ENCODE measurements around the gene OSBPL2.

OSBPL2 gene

GRCh38 chr20:62236766-62237513 lies 1.4 kb upstream of the OSBPL2 start:
- DNase-seq = no peak

DNA sequence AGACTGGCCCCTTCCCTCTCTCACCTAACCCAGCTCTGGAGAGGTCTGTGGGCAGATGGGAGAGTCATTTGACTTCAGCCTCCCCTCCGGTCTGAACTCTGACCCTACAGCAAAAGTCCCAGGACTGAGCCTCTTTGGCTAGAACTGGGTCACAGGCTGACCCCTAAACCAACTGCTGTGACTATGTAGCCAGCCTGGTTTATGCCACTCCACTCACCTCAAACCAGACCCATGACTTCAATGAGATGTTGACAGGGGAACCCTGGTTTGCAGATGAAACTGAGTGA lies 864 bp upstream of the OSBPL2 start:
- no peak for DNase-seq

DNA sequence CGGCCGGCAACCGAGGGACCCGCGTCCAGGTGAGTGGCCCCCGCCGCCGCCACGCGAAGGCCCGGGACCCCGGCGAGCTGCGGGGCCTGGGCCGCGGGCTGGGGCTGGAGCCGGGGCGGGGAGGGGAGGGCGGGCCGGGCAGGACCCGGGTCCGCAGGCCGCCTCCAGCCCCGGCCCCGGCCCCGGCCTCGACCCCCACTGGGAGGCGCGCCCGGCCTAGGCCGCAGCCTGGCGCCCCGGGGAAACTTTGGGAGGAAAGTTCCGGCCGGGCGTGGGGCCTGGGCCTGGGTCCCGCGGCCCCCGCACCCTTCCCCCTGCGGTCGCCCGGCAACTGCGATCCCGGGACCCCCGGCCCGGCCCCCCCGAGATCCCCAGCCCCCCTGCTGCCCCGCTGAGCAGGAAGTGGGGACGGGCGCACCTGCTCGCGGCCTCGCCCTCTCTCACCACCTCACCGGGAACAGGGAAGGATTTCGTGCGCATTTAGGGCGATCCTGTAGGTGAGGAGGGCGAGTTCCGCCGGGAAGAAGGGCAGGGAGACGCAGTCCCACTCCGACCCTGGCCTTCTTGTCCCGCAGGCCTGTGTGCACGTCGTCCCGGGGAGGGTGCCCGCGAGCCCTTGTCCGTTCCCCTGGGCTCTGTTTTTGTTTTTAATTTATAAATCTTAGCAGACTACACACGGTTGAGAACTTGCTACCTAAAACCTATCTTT lies 402 bp downstream of the OSBPL2 start:
- DNase-seq = no peak

- DNase-seq = no peak
These were observed 1.1 kb downstream of the OSBPL2 start for GRCh38 chr20:62239278-62239879.

GRCh38 chr20:62240020-62240685 lies 1.8 kb downstream of the OSBPL2 start:
- no peak for DNase-seq

DNA sequence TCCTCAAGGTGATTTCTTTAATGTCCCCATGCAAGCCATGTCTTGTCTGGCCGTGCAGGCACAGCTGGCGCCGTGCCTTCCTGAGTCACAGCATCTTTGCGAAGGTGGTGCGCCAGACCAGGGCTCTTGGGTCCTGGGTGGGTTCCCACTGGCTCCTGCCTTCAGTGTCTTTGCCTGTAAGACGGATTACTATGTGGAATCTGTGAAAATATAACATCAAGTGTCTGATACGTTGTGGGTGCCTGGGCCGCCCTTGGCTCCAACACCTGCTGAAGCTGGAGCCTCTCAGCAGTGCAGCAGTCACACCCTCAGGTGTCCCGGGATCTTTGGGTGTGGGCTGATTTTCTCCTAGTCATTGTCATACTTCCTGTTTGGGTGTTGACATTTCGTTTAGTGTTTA lies 3.2 kb downstream of the OSBPL2 start:
- no peak for DNase-seq

DNA sequence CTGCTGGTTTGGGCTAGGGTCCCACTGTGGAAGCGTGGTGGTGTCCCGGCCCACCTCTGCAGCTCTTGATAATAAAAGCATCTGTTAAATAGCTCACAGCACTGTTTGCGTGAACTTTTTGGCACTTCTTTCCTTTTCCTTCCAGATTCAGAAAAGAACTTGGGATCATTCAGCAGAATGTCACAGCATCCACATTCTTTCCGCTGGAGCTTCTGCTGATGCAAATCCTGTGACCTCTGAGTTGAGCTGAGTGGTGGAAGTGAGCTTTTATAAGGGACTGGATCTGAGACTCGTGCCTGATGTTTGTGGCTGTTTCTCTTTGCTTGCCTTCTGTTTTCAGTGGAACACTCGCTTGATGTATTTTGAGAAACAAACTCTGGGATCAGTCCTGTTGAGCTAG lies 3.9 kb downstream of the OSBPL2 start:
- DNase-seq = no peak

GRCh38 chr20:62243106-62243505 lies 4.8 kb downstream of the OSBPL2 start:
- no peak for DNase-seq

DNA sequence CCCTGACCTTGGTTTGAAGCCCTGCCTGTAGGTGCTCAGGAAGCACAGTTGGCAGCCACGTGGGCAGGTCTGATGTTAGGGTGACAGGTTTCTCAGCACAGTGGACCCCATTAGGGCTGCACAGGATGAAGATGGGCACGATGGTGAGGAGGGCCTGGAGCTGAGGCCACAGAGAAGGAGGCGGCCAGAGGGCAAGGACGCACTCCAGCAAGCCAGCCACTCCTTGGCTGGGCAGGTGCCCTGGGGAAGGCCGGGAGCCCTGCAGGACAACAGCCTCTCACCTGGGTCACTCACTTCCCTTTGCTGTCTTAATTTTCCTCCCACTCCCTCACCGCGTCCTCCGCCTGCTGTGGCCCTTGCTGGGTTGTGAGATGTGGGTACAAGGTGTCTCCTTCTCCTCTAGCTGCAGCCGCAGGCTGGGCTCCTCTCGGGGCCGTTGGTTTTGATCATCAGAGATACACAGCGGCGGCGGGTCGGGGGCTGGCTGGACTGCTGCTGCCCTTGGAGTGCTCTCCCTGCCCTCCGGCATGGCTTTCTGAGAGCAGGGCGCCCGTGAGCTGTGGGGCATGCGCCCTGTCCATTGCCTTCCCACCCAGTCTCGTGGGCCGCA lies 5.7 kb downstream of the OSBPL2 start:
- no peak for DNase-seq

- no peak for DNase-seq
These were observed 6.4 kb downstream of the OSBPL2 start for GRCh38 chr20:62244644-62245108.

- DNase-seq = no peak
These were observed 7.6 kb downstream of the OSBPL2 start for GRCh38 chr20:62245911-62246280.

DNA sequence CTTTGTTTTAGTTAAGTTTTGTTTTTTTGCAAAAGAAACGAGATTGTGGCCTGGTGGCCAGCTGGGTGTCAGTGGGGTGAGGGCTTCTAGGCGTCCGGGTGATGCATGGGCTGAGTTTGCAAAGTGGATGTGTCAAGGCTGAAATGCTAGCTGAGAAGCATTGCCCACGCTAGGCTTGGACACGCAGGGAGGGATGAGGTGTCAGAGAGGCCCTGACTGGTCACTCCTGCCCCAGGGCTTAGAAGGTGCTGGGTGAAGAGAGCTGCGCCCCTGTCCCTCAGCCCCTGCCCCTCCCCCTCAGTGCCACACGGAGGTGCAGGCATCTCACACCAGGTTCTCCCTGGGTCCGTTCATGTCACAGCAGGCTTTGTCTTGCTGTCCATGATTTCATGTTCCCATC lies 8.1 kb downstream of the OSBPL2 start:
- DNase-seq = no peak

- no peak for DNase-seq
These were observed 8.7 kb downstream of the OSBPL2 start for GRCh38 chr20:62246872-62247652.

GRCh38 chr20:62248890-62249560 lies 10.7 kb downstream of the OSBPL2 start:
- DNase-seq = no peak

DNA sequence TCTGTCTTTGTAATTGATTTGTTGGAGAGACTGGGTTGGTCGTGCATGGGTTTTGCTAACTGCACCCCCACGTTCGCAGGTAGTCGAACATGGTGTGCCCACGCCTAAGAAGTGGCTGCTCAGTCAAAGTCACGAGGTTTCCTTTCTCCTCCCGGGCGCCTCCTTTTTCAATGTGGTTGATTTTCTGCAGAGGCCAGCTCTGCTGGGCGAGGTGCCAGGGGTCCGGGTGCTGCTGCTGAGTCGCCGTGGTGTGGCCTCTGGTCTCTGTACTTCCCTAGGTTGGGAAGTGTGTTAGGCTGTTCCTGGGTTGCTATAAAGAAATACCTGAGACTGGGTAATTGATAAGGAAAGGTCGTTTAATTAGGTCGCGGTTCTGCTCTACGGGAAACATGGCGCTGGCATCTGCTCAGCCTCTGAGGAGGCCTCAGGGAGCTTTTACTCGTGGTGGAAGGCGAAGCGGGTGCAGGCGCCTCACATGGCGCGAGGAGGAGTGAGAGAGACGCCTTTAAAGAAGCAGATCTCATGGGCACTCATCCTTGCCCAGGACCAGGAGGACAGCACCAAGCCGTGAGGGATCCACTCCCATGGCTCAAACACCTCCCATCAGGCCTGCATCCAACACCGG lies 14.1 kb downstream of the OSBPL2 start:
- no peak for DNase-seq

DNA sequence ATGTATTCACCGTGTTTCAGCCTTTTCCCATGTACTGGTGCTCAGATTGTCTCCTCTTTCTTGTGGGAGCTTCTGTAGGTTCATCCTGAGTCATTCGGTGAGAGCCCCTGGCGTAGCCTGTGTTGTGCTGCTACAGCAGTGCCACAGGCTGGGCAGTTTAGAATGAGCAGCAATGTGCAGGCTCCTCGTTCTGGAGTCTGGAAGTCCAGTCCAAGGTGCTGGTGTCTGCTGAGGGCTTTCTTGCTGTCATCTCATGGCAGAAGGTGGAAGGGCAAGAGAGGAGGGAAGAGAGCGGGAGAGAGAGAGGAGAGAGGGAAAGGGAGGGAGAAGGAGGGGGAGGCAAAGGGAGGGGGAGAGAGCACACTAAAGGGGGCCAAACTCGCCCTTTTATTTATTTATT lies 15.1 kb downstream of the OSBPL2 start:
- DNase-seq = no peak

GRCh38 chr20:62254021-62254724 lies 15.9 kb downstream of the OSBPL2 start:
- DNase-seq = no peak

- DNase-seq = no peak
These were observed 17.7 kb downstream of the OSBPL2 start for GRCh38 chr20:62255976-62256375.

DNA sequence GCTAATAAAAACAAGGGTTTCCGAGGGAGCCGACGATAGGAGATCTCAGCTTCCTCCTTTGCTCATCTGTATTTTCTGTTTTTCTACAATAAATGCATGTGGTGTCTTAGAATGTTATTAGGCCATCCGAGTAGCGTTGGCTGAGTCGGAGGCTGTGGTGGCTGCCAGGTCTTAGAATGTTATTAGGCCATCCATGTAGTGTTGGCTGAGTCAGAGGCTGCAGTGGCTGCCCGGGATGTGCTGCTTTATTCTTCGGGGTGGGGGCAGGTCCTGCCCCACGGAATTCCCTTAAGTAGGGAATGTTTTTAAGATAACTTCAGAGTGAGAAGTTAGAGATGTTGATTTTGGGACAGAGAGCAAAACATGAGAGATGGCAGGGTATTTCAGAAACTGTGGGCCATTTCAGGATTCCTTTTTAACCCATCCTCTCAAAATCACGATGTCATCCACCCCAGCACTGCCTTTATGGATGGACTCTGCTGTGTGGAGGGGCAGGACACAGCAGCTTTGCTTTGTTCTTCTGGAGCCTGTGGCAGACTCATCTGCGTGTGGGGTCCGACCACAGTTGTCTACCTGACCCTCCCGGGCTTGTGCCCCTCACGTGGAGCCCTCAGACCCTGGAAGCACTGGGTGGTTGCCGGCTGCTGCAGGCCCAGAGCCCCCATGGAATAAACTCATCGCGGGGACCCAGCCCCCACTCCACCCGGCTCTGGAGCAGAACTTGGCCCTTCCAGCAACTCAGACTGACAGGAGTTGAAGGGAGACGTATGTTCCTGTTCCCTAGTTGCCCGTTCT lies 20.4 kb downstream of the OSBPL2 start:
- no peak for DNase-seq

GRCh38 chr20:62259294-62259565 lies 20.9 kb downstream of the OSBPL2 start:
- no peak for DNase-seq
